Stimulated activated CD8-positive, alpha-beta memory T cell treated with anti-CD3 and anti-CD28 coated beads, Interleukin-12 subunit alpha, Interleukin-12 subunit beta, amount 100 ng/mL, for 4 hours (primary cell): ENCODE measurements around the gene OBP2A.
"Not testable (repeated sequence)": the region's sequence is repeated elsewhere in the genome, so short reads cannot be mapped to it uniquely, and the experiment has no call there.

Experiments used
- DNase-seq: peaks from one replicate; pipeline ENCODE4 v3.0.0-alpha.2; 2020; ENCODE audit warnings: low read depth

The OBP2A gene

GRCh38 chr9:135526730-135527571, 19.0 kb upstream of the OBP2A start:
- DNase-seq = no peak

- DNase-seq = not testable (repeated sequence)
Measured at GRCh38 chr9:135528842-135529435, 17.0 kb upstream of the OBP2A start.

- DNase-seq = no peak
Measured at GRCh38 chr9:135530146-135530545, 15.8 kb upstream of the OBP2A start.

- no peak for DNase-seq
Measured at GRCh38 chr9:135531096-135531495, 14.8 kb upstream of the OBP2A start.

- DNase-seq = no peak
Measured at GRCh38 chr9:135533113-135533512, 12.8 kb upstream of the OBP2A start.

- no peak for DNase-seq
Measured at GRCh38 chr9:135533674-135534073, 12.3 kb upstream of the OBP2A start.

GRCh38 chr9:135534192-135534711, 11.7 kb upstream of the OBP2A start:
- not testable (repeated sequence) for DNase-seq

- DNase-seq = not testable (repeated sequence)
Measured at GRCh38 chr9:135534826-135535225, 11.1 kb upstream of the OBP2A start.

GRCh38 chr9:135535631-135536030, 10.3 kb upstream of the OBP2A start:
- not testable (repeated sequence) for DNase-seq

GRCh38 chr9:135536216-135536615, 9.7 kb upstream of the OBP2A start:
- DNase-seq = no peak

- not testable (repeated sequence) for DNase-seq
Measured at GRCh38 chr9:135543262-135543894, 2.5 kb upstream of the OBP2A start.

GRCh38 chr9:135544981-135545635, 818 bp upstream of the OBP2A start:
- DNase-seq = no peak

GRCh38 chr9:135546792-135547617, 1.1 kb downstream of the OBP2A start:
- not testable (repeated sequence) for DNase-seq

- DNase-seq = no peak
Measured at GRCh38 chr9:135547756-135548736, 2.1 kb downstream of the OBP2A start.

- DNase-seq = not testable (repeated sequence)
Measured at GRCh38 chr9:135549478-135550343, 3.8 kb downstream of the OBP2A start.

- DNase-seq = no peak
Measured at GRCh38 chr9:135550344-135550918, 4.5 kb downstream of the OBP2A start.

GRCh38 chr9:135551031-135551430, 5.1 kb downstream of the OBP2A start:
- no peak for DNase-seq

GRCh38 chr9:135551456-135551855, 5.5 kb downstream of the OBP2A start:
- no peak for DNase-seq
